Prostate gland (tissue), 2 donors: ENCODE measurements around the gene ICOS. TPM values are rescaled to one million over a fixed set of nuclear protein-coding genes. Genes with fewer than 3 reads are reported as not detected.

Experiments used
- DNase-seq: peaks from one replicate; pipeline ENCODE4 v3.0.0-alpha.2; 2019; ENCODE audit warnings: low spot score
- H3K27ac ChIP-seq, 2 donors: fragments of 200-600 bp; sonication (generic); 2 replicates each; pipeline ENCODE4 v1.5.1; 2017 to 2019
- H3K27me3 ChIP-seq: fragments of 200-600 bp; sonication (generic); replicated peaks from 2 replicates; pipeline ENCODE4 v1.5.1; 2019; ENCODE audit not compliant: insufficient read depth
- H3K36me3 ChIP-seq, 2 donors: fragments of 200-600 bp; sonication (generic); 1 replicate in 1 of 2; 2 replicates in 1 of 2; pipeline versions ENCODE4 v1.5.1 to v1.8.1; 2017 to 2019
- H3K4me1 ChIP-seq: fragments of 200-600 bp; sonication (generic); replicated peaks from 2 replicates; pipeline ENCODE4 v1.5.1; 2019
- H3K4me3 ChIP-seq, 2 donors: fragments of 200-600 bp; sonication (generic); 2 replicates each; pipeline ENCODE4 v1.5.1; 2017 to 2019
- H3K9me3 ChIP-seq: fragments of 200-600 bp; sonication (generic); 2 replicates; pipeline ENCODE4 v1.5.1; 2017
- CTCF ChIP-seq, 4 experiments: fragments of 200-600 bp in 2 of 4; fragments of 450-650 bp in 2 of 4; sonication (generic) in 2 of 4; IDR thresholded peaks; 1 replicate in 3 of 4; 2 replicates in 1 of 4; pipeline ENCODE4 v1.5.1; 2016 to 2019; ENCODE audit warnings: antibody characterized with exemption in 4 of 4, mild to moderate bottlenecking in 2 of 4, moderate library complexity in 2 of 4
- POLR2A ChIP-seq: fragments of 450-650 bp; IDR thresholded peaks from one replicate; pipeline ENCODE4 v1.6.1; 2016; ENCODE audit warnings: antibody characterized with exemption, mild to moderate bottlenecking
- POLR2AphosphoS5 ChIP-seq: sonication (generic); formaldehyde crosslinking; IDR thresholded peaks from one replicate; pipeline ENCODE4 v1.6.1; 2017; ENCODE audit warnings: antibody characterized with exemption
- WGBS: methylation state at CpG from one replicate; pipeline ENCODE4 v1.1.5; 2018; 5-methylcytosine and 5-hydroxymethylcytosine counted together
- intact Hi-C: fragments of 100-400 bp; cut with DNase I; formaldehyde crosslinking; loops from one replicate; pipeline ENCODE4 v1.14.2; 2022
- total RNA-seq, 2 donors: library from RNA; depleted of rRNA; stranded (reverse); fragments of >200 nt; gene quantifications; one replicate each; pipeline ENCODE4 v1.1.0, GENCODE V29; 2016

The ICOS gene
- total RNA-seq, 2 donors from 2014 or later: 0.09 TPM; not detected in 1

DNA sequence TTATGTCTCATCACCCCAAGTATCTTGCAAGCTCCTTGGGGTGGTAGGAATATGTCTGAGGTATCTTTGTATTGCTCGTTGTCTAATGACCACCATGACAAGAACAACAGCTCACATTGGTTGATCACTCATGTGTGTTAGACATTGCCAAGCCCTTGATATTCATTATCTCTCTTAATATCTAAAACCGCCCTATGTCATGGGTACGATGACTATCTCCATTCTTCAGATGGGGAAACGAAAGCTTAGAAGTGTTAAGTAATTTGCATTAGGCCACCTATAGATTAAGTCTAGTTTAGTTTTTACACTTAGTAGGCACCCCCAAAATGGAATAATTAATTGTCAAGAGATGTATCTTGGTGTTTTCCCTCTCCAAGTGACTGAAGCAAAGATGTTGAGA, 57.0 kb downstream of the ICOS start:
- TF ChIP-seq CTCF (IDR thresholded peaks at IDR 0.05) (no peak), POLR2A (no peak), POLR2AphosphoS5 (no peak)
- WGBS: 96% methylated on average over 4 of the region's 4 CpGs
- intact Hi-C loops: no loop called here
- H3K36me3 ChIP-seq: no peaks in the 10 kb centered on the region
- no peak for DNase-seq
- H3K27ac ChIP-seq: no peak overlapping the region
- no peaks in the 10 kb centered on the region for H3K9me3 ChIP-seq
- no peaks in the 10 kb centered on the region for H3K4me1 ChIP-seq
- no peaks in the 10 kb centered on the region for H3K27me3 ChIP-seq
- no peak overlapping the region for H3K4me3 ChIP-seq

GRCh38 chr2:203994735-203995134, 58.2 kb downstream of the ICOS start:
- no peak for DNase-seq
- no peaks in the 10 kb centered on the region for H3K9me3 ChIP-seq
- no peaks in the 10 kb centered on the region for H3K27me3 ChIP-seq
- TF ChIP-seq POLR2AphosphoS5 (no peak), CTCF (IDR thresholded peaks at IDR 0.05) (no peak), POLR2A (no peak)
- intact Hi-C loops: no loop called here
- H3K27ac ChIP-seq: no peak overlapping the region
- peaks cover 6% of the 10 kb centered on the region for H3K4me1 ChIP-seq
- H3K36me3 ChIP-seq: no peaks in the 10 kb centered on the region
- WGBS: 86% methylated on average over 2 of the region's 2 CpGs
- no peak overlapping the region for H3K4me3 ChIP-seq

- no peak overlapping the region for H3K4me3 ChIP-seq
- DNase-seq: no peak
- peaks cover 7% of the 10 kb centered on the region for H3K4me1 ChIP-seq
- intact Hi-C loops: no loop called here
- TF ChIP-seq POLR2AphosphoS5 (no peak), POLR2A (no peak), CTCF (IDR thresholded peaks at IDR 0.05) (no peak)
- H3K9me3 ChIP-seq: no peaks in the 10 kb centered on the region
- no peak overlapping the region for H3K27ac ChIP-seq
- WGBS: 90% methylated on average over 5 of the region's 5 CpGs
- H3K27me3 ChIP-seq: no peaks in the 10 kb centered on the region
- H3K36me3 ChIP-seq: no peaks in the 10 kb centered on the region
Measured at GRCh38 chr2:203996692-203997091, 60.1 kb downstream of the ICOS start.

DNA sequence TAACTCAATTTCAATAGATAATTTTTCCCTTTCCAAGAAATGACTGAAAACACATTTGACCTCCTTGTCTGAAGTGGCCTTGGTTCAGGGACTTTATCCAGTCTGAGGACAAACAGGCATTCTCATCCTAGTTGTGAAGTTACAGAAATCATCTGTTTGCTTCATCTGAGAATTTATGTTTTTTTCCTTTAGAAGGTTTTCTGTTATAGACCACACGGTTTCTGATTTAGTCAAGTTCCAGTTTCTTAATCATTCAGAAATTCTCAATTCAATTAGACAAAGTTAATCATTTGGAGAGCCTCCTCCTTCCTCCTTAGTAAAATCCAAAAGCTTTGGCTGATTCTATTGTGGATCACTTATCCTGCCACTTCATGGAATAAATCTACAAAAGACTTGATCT, 60.9 kb downstream of the ICOS start:
- Histone ChIP-seq H3K4me1 (peaks cover 7% of the 10 kb centered on the region), H3K4me3 (no peak overlapping the region), H3K9me3 (no peaks in the 10 kb centered on the region), H3K27me3 (no peaks in the 10 kb centered on the region), H3K36me3 (no peaks in the 10 kb centered on the region), H3K27ac (no peak overlapping the region)
- TF ChIP-seq POLR2AphosphoS5 (no peak), POLR2A (no peak), CTCF (IDR thresholded peaks at IDR 0.05) (no peak)
- intact Hi-C loops: no loop called here
- WGBS: 62% methylated on average over 1 of the region's 1 CpG
- no peak for DNase-seq

- 71% methylated on average over 6 of the region's 6 CpGs for WGBS
- Histone ChIP-seq H3K27me3 (no peaks in the 10 kb centered on the region), H3K9me3 (no peaks in the 10 kb centered on the region), H3K4me3 (no peak overlapping the region), H3K4me1 (peaks cover 7% of the 10 kb centered on the region), H3K27ac (no peak overlapping the region), H3K36me3 (no peaks in the 10 kb centered on the region)
- no peak for DNase-seq
- TF ChIP-seq CTCF (IDR thresholded peaks at IDR 0.05) (no peak), POLR2A (no peak), POLR2AphosphoS5 (no peak)
- intact Hi-C loops: no loop called here
Measured at GRCh38 chr2:203997980-203998809, 61.6 kb downstream of the ICOS start.
